Central memory CD8-positive, alpha-beta T cell (primary cell): ENCODE results near the gene RHEB.

Experiments
- ATAC-seq: fragments of 150-1000 bp; cut with Tn5 transposase; replicated peaks from 2 replicates; pipeline ENCODE4 v1.10.0; 2022; ENCODE audit warnings: mild to moderate bottlenecking, moderate FRiP score, moderate number of reproducible peaks; ENCODE audit not compliant: poor library complexity, severe bottlenecking; ENCODE audit errors: extremely low read depth
- DNase-seq, 2 donors: peaks; one replicate each; pipeline ENCODE4 v3.0.0; 2021; ENCODE audit warnings: low spot score in 2 of 2
- H3K27ac Mint-ChIP-seq: one replicate; pipeline ENCODE4 v1.8.0; 2022; ENCODE audit warnings: low read depth, mild to moderate bottlenecking, moderate library complexity, mixed read lengths
- H3K27me3 Mint-ChIP-seq: one replicate; pipeline ENCODE4 v1.8.0; 2022; ENCODE audit warnings: mixed read lengths
- H3K36me3 Mint-ChIP-seq: one replicate; pipeline ENCODE4 v1.8.0; 2022; ENCODE audit warnings: mild to moderate bottlenecking, moderate library complexity, mixed read lengths; ENCODE audit not compliant: insufficient read depth
- H3K4me1 Mint-ChIP-seq: one replicate; pipeline ENCODE4 v1.8.0; 2022; ENCODE audit warnings: mixed read lengths
- H3K4me3 Mint-ChIP-seq: one replicate; pipeline ENCODE4 v1.8.0; 2022; ENCODE audit warnings: mild to moderate bottlenecking, moderate library complexity, mixed read lengths
- H3K9me3 Mint-ChIP-seq: one replicate; pipeline ENCODE4 v1.8.0; 2022; ENCODE audit warnings: mixed read lengths

RHEB gene

DNA sequence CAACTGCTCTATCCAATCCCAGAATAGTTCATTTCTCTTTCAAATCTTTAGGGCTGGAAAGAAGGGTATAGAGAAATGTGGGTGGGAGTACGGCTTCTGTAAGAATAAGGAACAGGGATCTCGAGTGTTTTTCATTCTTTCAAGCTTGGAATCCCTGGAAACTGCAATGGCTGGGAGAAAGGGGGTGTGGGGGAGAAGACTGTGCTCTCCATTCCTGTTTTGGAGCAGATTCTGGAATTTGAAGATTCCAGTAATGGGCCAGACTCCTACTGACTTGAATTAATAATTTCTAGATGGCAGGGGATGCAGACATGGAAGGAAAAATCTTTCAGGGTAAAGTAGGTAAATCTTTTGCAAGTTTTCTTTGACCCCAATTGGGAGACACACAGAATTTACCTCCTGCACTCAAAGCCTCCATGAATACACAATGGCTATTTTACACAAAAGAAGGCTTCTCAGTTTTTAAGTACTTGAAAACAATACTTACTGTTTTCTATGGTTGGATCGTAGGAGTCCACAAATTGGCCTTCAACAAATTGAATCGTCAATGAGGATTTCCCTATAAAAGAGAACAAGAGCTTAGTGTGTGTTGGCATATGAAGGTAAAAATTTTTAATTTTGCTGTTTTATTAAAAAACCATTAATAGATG is 29.1 kb downstream of the RHEB start:
- no peak overlapping the region for H3K4me3 Mint-ChIP-seq
- H3K27ac Mint-ChIP-seq: no peak overlapping the region
- H3K4me1 Mint-ChIP-seq: peaks cover 50% of the 10 kb centered on the region
- H3K9me3 Mint-ChIP-seq: no peaks in the 10 kb centered on the region
- DNase-seq: no peak
- ATAC-seq: no peak
- peaks cover 17% of the 10 kb centered on the region for H3K36me3 Mint-ChIP-seq
- no peaks in the 10 kb centered on the region for H3K27me3 Mint-ChIP-seq

DNA sequence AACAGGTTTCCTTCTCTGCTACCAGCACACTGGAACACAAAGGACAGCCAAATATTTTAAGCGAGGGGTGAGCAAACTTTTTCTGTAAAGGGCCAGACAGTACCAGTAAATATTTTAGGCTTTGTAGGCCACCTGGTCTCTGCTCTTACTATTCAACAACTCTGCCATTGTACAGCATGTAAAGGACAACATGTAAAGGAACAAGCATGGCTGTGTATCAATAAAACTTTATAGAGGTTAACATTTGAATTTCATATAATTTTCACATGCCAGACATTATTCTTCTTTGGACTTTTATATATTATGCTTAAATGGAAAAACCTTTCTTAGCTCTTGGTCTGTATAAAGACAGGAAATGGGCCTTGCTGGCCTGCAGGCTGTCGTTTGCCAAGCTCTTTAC is 30.2 kb downstream of the RHEB start:
- Mint-ChIP-seq H3K4me3 (no peak overlapping the region), H3K9me3 (no peaks in the 10 kb centered on the region), H3K27ac (no peak overlapping the region), H3K36me3 (peaks cover 27% of the 10 kb centered on the region), H3K4me1 (peaks cover 48% of the 10 kb centered on the region), H3K27me3 (no peaks in the 10 kb centered on the region)
- DNase-seq (no peak), ATAC-seq (no peak)

GRCh38 chr7:151488096-151488495 is 31.6 kb downstream of the RHEB start:
- Mint-ChIP-seq H3K36me3 (peaks cover 31% of the 10 kb centered on the region), H3K9me3 (no peaks in the 10 kb centered on the region), H3K27me3 (no peaks in the 10 kb centered on the region), H3K27ac (no peak overlapping the region), H3K4me1 (peaks cover 39% of the 10 kb centered on the region), H3K4me3 (no peak overlapping the region)
- no peak for ATAC-seq
- DNase-seq: no peak

- Mint-ChIP-seq H3K27me3 (no peaks in the 10 kb centered on the region), H3K4me1 (peaks cover 45% of the 10 kb centered on the region), H3K36me3 (peaks cover 35% of the 10 kb centered on the region), H3K27ac (peak overlapping the region; percentile 75), H3K4me3 (no peak overlapping the region), H3K9me3 (no peaks in the 10 kb centered on the region)
- ATAC-seq (no peak), DNase-seq (no peak)
Measured at GRCh38 chr7:151487228-151487627, 32.5 kb downstream of the RHEB start.

- no peaks in the 10 kb centered on the region for H3K27me3 Mint-ChIP-seq
- H3K9me3 Mint-ChIP-seq: no peaks in the 10 kb centered on the region
- no peak for ATAC-seq
- H3K4me1 Mint-ChIP-seq: peaks cover 56% of the 10 kb centered on the region
- peak overlapping the region; percentile 75 for H3K27ac Mint-ChIP-seq
- no peak for DNase-seq
- H3K4me3 Mint-ChIP-seq: no peak overlapping the region
- H3K36me3 Mint-ChIP-seq: peaks cover 43% of the 10 kb centered on the region
Measured at GRCh38 chr7:151486074-151486473, 33.6 kb downstream of the RHEB start.

DNA sequence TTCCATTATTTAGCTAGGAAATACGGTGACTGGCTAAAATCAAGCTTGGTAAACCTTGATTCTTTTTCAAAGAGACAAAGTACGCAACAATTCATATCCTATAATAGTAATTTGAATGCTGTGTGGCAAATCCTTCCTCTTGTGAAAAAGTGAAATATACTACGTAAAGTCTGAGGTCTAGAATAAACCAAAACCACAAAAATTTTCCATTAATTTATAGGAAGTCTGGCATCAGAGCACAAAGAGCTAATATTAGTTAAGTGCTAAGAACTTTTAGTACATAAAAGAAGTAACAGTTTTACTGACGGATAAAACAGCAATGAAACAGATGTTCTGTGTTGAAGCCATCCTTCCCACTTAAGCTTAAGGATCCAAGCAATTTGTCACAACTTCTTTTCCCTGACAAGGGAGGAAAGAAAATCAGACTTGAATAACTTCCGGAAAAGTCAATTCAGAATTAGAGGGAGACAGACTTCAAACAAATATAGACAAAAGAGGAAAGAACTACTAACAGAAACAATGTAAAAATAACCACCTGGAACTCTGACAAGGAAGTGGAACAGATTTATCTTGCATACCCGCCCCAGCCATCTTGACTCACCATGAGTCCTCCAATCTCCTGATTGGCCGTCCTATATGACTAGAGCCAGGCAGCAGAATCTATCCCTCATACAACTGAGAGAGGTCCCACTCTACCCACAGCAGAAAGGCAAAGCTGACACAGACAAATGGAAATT is 34.6 kb downstream of the RHEB start:
- Mint-ChIP-seq H3K27ac (no peak overlapping the region), H3K4me1 (peaks cover 52% of the 10 kb centered on the region), H3K9me3 (no peaks in the 10 kb centered on the region), H3K27me3 (no peaks in the 10 kb centered on the region), H3K4me3 (no peak overlapping the region), H3K36me3 (peaks cover 40% of the 10 kb centered on the region)
- DNase-seq (no peak), ATAC-seq (no peak)

DNA sequence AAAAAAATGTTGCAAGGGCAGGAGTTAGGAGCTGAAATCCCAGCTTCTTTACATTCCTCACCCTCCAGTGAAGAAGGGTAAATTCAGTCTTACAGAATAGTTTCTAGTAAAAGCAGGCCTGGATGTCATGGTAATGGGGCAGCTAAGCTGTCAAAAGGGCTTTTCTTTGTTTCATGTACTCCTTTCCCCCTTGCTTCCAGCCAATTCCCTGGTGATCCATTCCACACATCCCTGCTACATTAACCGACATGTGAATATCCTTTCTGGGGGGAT is 36.0 kb downstream of the RHEB start:
- Mint-ChIP-seq H3K9me3 (no peaks in the 10 kb centered on the region), H3K27ac (peak overlapping the region; percentile 14)

DNA sequence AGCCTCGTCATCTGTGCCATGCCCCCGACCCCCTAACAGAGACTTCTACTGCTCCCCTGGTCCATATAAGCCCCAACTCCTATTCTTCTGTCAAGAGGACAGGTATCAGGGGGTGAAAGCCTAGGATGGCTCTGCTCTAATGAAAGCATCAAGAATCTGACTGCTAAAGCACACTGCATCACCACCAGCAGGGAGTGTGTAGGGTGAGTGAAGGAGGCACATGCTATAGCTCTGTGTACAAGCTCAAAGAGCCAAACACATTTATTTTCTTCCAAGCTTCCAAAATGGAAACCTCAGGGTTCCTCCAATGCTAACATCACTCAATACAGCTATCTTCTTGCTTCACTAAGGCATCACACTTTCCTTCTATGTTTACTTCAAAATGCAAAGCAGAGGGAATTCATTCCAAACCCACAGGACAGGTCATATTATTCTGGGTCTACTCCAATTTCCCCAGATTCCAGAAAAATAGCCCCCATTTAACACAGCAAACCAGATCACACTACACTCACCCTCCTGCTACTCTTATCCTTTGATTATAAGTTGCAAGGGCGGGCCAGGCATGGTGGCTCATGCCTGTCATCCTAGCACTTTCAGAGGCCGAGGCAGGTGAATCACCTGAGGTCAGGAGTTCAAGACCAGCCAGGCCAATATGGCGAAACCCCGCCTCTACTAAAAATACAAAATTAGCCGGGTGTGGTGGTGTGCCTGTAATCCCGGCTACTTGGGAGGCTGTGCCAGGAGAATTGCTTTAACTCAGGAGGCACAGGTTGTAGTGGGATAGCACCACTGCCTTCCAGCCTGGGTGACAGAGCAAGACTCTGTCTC is 36.6 kb downstream of the RHEB start:
- DNase-seq: no peak
- Mint-ChIP-seq H3K27me3 (no peaks in the 10 kb centered on the region), H3K4me1 (peaks cover 52% of the 10 kb centered on the region), H3K4me3 (no peak overlapping the region), H3K36me3 (peaks cover 42% of the 10 kb centered on the region), H3K27ac (peak overlapping the region; percentile 30), H3K9me3 (no peaks in the 10 kb centered on the region)
- ATAC-seq: no peak

More for the DNA sequence above, 36.0 kb downstream of the RHEB start:
- no peak for DNase-seq
- peaks cover 42% of the 10 kb centered on the region for H3K36me3 Mint-ChIP-seq
- no peaks in the 10 kb centered on the region for H3K27me3 Mint-ChIP-seq
- ATAC-seq: no peak
- H3K4me3 Mint-ChIP-seq: no peak overlapping the region
- peaks cover 53% of the 10 kb centered on the region for H3K4me1 Mint-ChIP-seq

GRCh38 chr7:151481650-151482505 is 37.8 kb downstream of the RHEB start:
- Mint-ChIP-seq H3K27me3 (no peaks in the 10 kb centered on the region), H3K4me1 (peaks cover 50% of the 10 kb centered on the region), H3K9me3 (no peaks in the 10 kb centered on the region), H3K4me3 (no peak overlapping the region), H3K27ac (peak overlapping the region; percentile 44), H3K36me3 (peaks cover 42% of the 10 kb centered on the region)
- ATAC-seq: no peak
- no peak for DNase-seq

DNA sequence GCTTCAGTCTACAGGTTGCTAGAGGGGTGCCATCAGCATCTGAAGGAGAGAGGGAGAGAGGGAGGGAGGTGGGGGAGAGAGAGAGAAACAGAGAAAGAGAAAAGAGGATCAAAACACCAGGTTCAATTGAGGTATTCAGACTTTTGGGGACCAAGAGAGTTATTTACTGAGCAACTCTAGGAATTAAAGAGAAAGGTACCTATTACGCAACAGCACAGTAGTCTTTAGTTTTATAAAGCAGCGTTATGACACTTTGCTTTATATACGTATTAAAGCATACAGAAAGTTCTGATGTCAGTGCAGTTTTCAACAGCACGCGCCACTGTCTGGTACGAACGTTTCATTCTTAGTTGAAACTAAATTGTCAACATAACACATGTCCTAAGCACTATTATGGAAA is 41.8 kb downstream of the RHEB start:
- DNase-seq (no peak), ATAC-seq (no peak)
- Mint-ChIP-seq H3K27ac (no peak overlapping the region), H3K9me3 (no peaks in the 10 kb centered on the region), H3K27me3 (no peaks in the 10 kb centered on the region), H3K4me3 (no peak overlapping the region), H3K4me1 (peaks cover 41% of the 10 kb centered on the region), H3K36me3 (peaks cover 26% of the 10 kb centered on the region)

GRCh38 chr7:151472644-151473380 is 46.9 kb downstream of the RHEB start:
- Mint-ChIP-seq H3K36me3 (peaks cover 30% of the 10 kb centered on the region), H3K27ac (peak overlapping the region; percentile 62), H3K9me3 (no peaks in the 10 kb centered on the region), H3K4me1 (peaks cover 49% of the 10 kb centered on the region), H3K27me3 (no peaks in the 10 kb centered on the region), H3K4me3 (peak overlapping the region; percentile 35)
- ATAC-seq (peak; percentile 21), DNase-seq (no peak)

DNA sequence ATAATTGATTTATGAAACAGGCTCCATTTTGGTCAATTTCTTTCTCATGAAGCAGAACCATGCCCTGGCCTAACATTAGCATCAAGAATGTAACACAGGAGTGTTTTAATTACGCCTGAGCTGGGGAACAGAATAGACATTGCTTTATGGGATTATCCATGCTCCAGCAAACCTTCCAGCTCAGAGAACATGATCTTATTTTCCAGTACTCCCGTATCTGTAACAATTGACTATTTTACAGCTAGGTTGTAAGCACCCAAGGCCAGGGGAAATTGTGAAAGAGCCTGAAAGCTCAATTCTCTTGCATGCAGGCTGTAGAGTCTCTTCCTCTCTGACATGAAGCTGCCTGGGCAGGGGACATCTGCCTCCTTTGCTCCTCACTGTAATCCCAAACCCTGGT is 49.0 kb downstream of the RHEB start:
- Mint-ChIP-seq H3K27ac (no peak overlapping the region), H3K4me1 (peaks cover 52% of the 10 kb centered on the region)

More for the DNA sequence above, 49.0 kb downstream of the RHEB start:
- ATAC-seq: no peak
- H3K4me3 Mint-ChIP-seq: no peak overlapping the region
- no peak for DNase-seq
- H3K27me3 Mint-ChIP-seq: no peaks in the 10 kb centered on the region
- H3K36me3 Mint-ChIP-seq: peaks cover 42% of the 10 kb centered on the region
- no peaks in the 10 kb centered on the region for H3K9me3 Mint-ChIP-seq
